Stomach (tissue), 9 donors: Measurements from ENCODE around the gene R3HDM2. TPM values are rescaled to one million over a fixed set of nuclear protein-coding genes. Genes with fewer than 3 reads are reported as not detected.

Source experiments
- DNase-seq, 2 donors: peaks; one replicate each; pipeline versions ENCODE4 v3.0.0 to v3.0.0-alpha.2; 2013 to 2019
- H3K27ac ChIP-seq, 5 donors: fragments of 200-600 bp in 4 of 5; sonication (generic) in 4 of 5; one replicate each; pipeline ENCODE4 v1.5.1; 2013 to 2019; ENCODE audit warnings: mild to moderate bottlenecking in 1 of 5, moderate library complexity in 1 of 5
- H3K27me3 ChIP-seq, 3 donors: fragments of 200-600 bp; sonication (generic); one replicate each; pipeline ENCODE4 v1.5.1; 2017 to 2019; ENCODE audit warnings: mixed run types in 1 of 3
- H3K36me3 ChIP-seq, 4 donors: fragments of 200-600 bp; sonication (generic); 1 replicate in 3 of 4; 2 replicates in 1 of 4; pipeline ENCODE4 v1.5.1; 2016 to 2019
- H3K4me1 ChIP-seq, 4 donors: fragments of 200-600 bp; sonication (generic); one replicate each; pipeline ENCODE4 v1.5.1; 2016 to 2019
- H3K4me3 ChIP-seq, 4 donors: fragments of 200-600 bp; sonication (generic) in 3 of 4; one replicate each; pipeline ENCODE4 v1.5.1; 2016 to 2019; ENCODE audit warnings: mild to moderate bottlenecking in 1 of 4
- H3K9me3 ChIP-seq, 4 donors: fragments of 200-600 bp; sonication (generic); one replicate each; pipeline ENCODE4 v1.5.1; 2016 to 2019
- CTCF ChIP-seq, 7 experiments: fragments of 450-650 bp in 4 of 7; fragments of 200-600 bp in 3 of 7; sonication (generic) in 3 of 7; IDR thresholded peaks; one replicate each; pipeline ENCODE4 v1.5.1; 2016 to 2019; ENCODE audit warnings: antibody characterized with exemption in 7 of 7, control low read depth in 2 of 7, mild to moderate bottlenecking in 1 of 7
- EP300 ChIP-seq: sonication (generic); formaldehyde crosslinking; IDR thresholded peaks from one replicate; pipeline ENCODE4 v1.6.1; 2017; ENCODE audit warnings: antibody characterized with exemption
- POLR2A ChIP-seq, 4 donors: fragments of 450-650 bp; IDR thresholded peaks; one replicate each; pipeline ENCODE4 v1.6.1; 2016; ENCODE audit warnings: antibody characterized with exemption in 4 of 4, control low read depth in 2 of 4, mild to moderate bottlenecking in 1 of 4, moderate library complexity in 1 of 4
- POLR2AphosphoS5 ChIP-seq, 3 donors: sonication (generic); formaldehyde crosslinking; IDR thresholded peaks; one replicate each; pipeline ENCODE4 v1.6.1; 2016; ENCODE audit warnings: antibody characterized with exemption in 3 of 3
- WGBS, 5 donors: extraction: QIAGEN DNeasy Blood & Tissue Kit in 3 of 5; methylation state at CpG; one replicate each; pipeline versions ENCODE4 v1.1.5 to v1.1.7; 2013 to 2018; 5-methylcytosine and 5-hydroxymethylcytosine counted together
- intact Hi-C: fragments of 100-400 bp; cut with DNase I; formaldehyde crosslinking; loops from one replicate; pipeline ENCODE4 v1.15.1; 2023; ENCODE audit warnings: low total_unique reads
- polyA plus RNA-seq, 3 donors: library from polyadenylated mRNA; stranded (reverse); fragments of 200-250 nt; gene quantifications; one replicate each; pipeline ENCODE4 v1.2.3, GENCODE V29; 2013
- total RNA-seq, 5 donors: library from RNA; depleted of rRNA; stranded (reverse); fragments of >200 nt; gene quantifications; one replicate each; pipeline versions ENCODE4 v1.1.0 to v1.2.3, GENCODE V29; 2014 to 2016
- donor health status: healthy with polysubstance abuse.
- donor health status: Bipolar disorder and iron deficiency.
- donor health status: healthy.

The R3HDM2 gene
- total and polyA plus RNA-seq, 8 donors, result 12.4 to 64.3 (median 24.5) TPM

DNA sequence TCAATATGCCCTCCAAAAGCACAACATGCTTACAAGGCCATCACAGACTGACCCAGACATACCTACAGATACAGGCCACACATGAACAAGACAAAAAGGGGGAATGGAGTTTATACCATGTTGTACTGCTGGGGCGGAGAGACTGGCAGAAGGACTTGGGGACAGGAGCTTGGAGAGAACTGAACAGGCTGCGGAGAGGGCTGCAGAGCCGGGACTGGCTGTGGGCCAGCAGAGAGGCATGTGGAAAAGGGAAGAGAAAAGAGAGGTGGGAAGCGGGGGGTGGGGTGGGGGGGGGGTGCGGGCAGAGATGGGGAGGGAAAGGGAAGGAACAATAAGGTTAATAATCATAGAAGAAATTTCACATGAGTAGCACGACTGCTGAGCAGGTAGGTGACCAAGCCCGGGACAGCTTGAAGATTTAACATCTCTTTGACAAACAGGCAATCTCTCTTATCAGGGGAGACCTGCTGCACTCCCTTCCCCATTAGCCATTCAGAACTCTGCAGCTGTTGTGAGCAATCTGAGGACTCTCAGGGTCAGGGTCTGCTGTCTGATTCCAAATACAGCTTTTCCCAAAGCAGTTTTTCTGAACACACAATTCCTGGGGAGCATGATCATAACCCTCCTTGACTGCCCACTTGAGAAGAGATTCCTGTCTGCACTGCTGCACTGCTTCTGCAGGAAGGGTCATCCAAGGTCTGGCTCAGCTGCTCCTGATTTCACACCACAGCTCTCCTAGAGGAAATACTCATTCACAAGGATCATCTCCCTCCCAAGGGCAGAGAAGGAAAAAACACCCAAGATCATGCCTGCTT, 158.3 kb downstream of the R3HDM2 start:
- H3K36me3 ChIP-seq, result peaks cover 39 to 98% (median 93%) of the 10 kb centered on the region in 4 donors
- 64 to 75% (median 72%) methylated on average over 7 of the region's 7 CpGs for WGBS, 5 donors
- intact Hi-C loops, result no loop called here

GRCh38 chr12:57270966-57271470, 159.8 kb downstream of the R3HDM2 start:
- H3K36me3 ChIP-seq, result peaks cover 47 to 98% (median 93%) of the 10 kb centered on the region in 4 donors
- TF ChIP-seq CTCF (IDR thresholded peaks at IDR 0.05) (no peak), EP300 (no peak)
- H3K9me3 ChIP-seq, result no peaks in the 10 kb centered on the region
- no peak overlapping the region for H3K4me3 ChIP-seq
- H3K27ac ChIP-seq, result no peak overlapping the region
- no peaks in the 10 kb centered on the region for H3K27me3 ChIP-seq
- 76 to 100% (median 94%) methylated on average over 1 of the region's 1 CpG for WGBS, 5 donors
- no peaks in the 10 kb centered on the region for H3K4me1 ChIP-seq
- no peak for DNase-seq
- intact Hi-C loops, result no loop called here

More for the DNA sequence above, 158.3 kb downstream of the R3HDM2 start:
- H3K9me3 ChIP-seq, result no peaks in the 10 kb centered on the region
- H3K4me1 ChIP-seq, result no peaks in the 10 kb centered on the region
- no peak overlapping the region for H3K27ac ChIP-seq
- no peak for DNase-seq
- no peaks in the 10 kb centered on the region for H3K27me3 ChIP-seq
- no peak overlapping the region for H3K4me3 ChIP-seq
- TF ChIP-seq CTCF (IDR thresholded peaks at IDR 0.05) (no peak), POLR2A (IDR thresholded peaks at IDR 0.05) (no peak), EP300 (no peak), POLR2AphosphoS5 (IDR thresholded peaks at IDR 0.05) (no peak)

- Histone ChIP-seq H3K4me1 (no peaks in the 10 kb centered on the region), H3K9me3 (no peaks in the 10 kb centered on the region), H3K27me3 (no peaks in the 10 kb centered on the region), H3K4me3 (no peak overlapping the region), H3K27ac (no peak overlapping the region), H3K36me3 (peaks cover 38 to 92% (median 89%) of the 10 kb centered on the region in 4 donors)
- 76 to 93% (median 89%) methylated on average over 7 of the region's 7 CpGs for WGBS, 5 donors
- intact Hi-C loops, result no loop called here
- no peak for DNase-seq
- TF ChIP-seq EP300 (no peak), POLR2A (IDR thresholded peaks at IDR 0.05) (no peak), CTCF (IDR thresholded peaks at IDR 0.05) (no peak), POLR2AphosphoS5 (IDR thresholded peaks at IDR 0.05) (no peak)
Measured at GRCh38 chr12:57268264-57268663, 162.6 kb downstream of the R3HDM2 start.

DNA sequence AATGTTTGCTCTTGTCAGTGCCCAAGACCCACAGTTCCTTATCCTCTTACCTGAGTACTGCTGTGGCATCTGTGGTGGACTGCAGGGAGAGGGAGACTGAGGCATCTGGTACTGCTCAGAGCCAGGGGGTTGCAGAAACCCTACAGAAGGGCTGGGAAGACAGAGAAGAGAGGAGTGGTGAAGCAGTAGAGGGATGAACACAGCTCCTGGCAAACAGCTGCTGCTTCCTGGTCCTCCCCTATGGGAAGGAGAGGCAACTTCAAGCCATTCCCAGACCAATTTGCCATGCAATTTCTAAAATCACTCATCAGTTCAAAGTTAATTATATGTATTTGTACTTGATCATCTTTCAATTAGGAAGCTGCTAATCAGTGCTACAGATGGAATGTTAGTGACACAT, 164.2 kb downstream of the R3HDM2 start:
- Histone ChIP-seq H3K4me3 (no peak overlapping the region), H3K4me1 (no peaks in the 10 kb centered on the region), H3K27ac (no peak overlapping the region), H3K9me3 (no peaks in the 10 kb centered on the region), H3K27me3 (no peaks in the 10 kb centered on the region), H3K36me3 (peaks cover 31 to 92% (median 87%) of the 10 kb centered on the region in 4 donors)
- no peak for DNase-seq
- intact Hi-C loops, result no loop called here
- TF ChIP-seq CTCF (IDR thresholded peaks at IDR 0.05) (no peak), POLR2AphosphoS5 (IDR thresholded peaks at IDR 0.05) (no peak), EP300 (no peak), POLR2A (IDR thresholded peaks at IDR 0.05) (no peak)
